ENCODE measurements around the gene PCNA. TPM values are rescaled to one million over a fixed set of nuclear protein-coding genes. Genes with fewer than 3 reads are reported as not detected.

PCNA gene
- total and polyA plus RNA-seq, 2 of the 4 experiments (the other 2 are of a cell fraction), result 155 to 213 TPM

DNA sequence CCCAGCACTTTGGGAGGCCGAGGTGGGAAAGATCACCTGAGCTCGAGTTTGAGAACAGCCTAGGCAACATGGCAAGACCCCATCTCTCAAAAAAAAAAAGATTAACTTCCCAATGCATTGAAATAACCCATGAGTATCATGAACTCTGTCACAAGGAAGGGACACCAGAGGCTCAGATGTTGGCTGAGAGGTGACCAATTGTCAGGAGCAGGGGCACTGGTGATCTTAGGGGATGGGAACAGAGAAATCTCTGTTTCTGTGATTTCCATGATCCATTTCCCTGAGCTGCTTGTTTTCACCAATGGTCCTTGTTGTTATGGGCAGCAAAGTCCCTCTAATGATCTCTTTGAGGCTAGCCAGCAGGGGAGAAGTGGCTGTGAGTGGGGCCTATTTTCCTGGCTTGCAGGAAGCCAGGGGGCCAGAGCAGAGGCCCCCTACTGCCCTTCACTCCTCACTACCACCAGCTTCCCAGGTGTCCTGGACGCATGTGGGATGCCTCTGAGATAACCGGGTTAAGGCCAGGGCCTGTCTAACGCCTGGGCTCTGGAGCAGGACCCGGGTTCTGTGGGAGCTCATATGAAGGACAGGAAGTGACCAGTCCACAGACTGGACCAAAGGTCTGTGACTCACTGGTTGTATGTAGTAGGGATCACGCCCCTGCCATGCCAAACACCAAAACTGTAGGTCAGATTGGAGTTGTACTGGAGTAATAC lies 54.4 kb downstream of the PCNA start (continued):
- no peak for TF ChIP-seq RAD21 (IDR thresholded peaks at IDR 0.05; ENCODE audit: low read length)

Small RNAs within 50 kb of the gene (microRNA-seq; reads per million reads assigned to microRNA genes)
- gene RF00019 (ENCODE audit: insufficient read depth, insufficient read length), result not detected
- gene RF00568 (ENCODE audit: insufficient read depth, insufficient read length), result not detected
- gene RNA5SP474 (ENCODE audit: insufficient read depth, insufficient read length), result not detected

Small RNAs within 50 kb of the gene (small RNA-seq; reads per million reads assigned to genes)
- gene RF00019 (0 reads per million in 5 experiments), gene RF00568 (0 reads per million in 5 experiments), gene RNA5SP474 (0.07 to 10.4 (median 3.6) reads per million in 5 experiments)

Other genes with a start within 250 kb of the PCNA start
- 10.2 and 11.1 TPM in 2 replicates for gene SLC23A2, start 118.4 kb downstream of the PCNA start, total RNA-seq (2012; rRNA removed)
- gene SLC23A2, start 118.4 kb downstream of the PCNA start, polyA plus RNA-seq (2012; rRNA removed), result 13.5 and 14.4 TPM in 2 replicates
- gene TMEM230, start 6.9 kb downstream of the PCNA start, total RNA-seq (2012; rRNA removed), result 69.2 and 84.4 TPM in 2 replicates
- gene TMEM230, start 6.9 kb downstream of the PCNA start, polyA plus RNA-seq (2012; rRNA removed), result 97.7 and 102 TPM in 2 replicates
- gene CDS2, start 7.0 kb upstream of the PCNA start, total RNA-seq (2012; rRNA removed), result 47.1 and 57.5 TPM in 2 replicates
- 14.2 and 17.0 TPM in 2 replicates for gene CDS2, start 7.0 kb upstream of the PCNA start, polyA plus RNA-seq (2012; rRNA removed)
- gene PROKR2, start 197.0 kb upstream of the PCNA start, total RNA-seq (2012; rRNA removed), result not detected in 2 replicates
- not detected in 2 replicates for gene PROKR2, start 197.0 kb upstream of the PCNA start, polyA plus RNA-seq (2012; rRNA removed)